IMR-90 (cell line): Measurements from ENCODE around the gene PIN1. TPM values are rescaled to one million over a fixed set of nuclear protein-coding genes. Genes with fewer than 3 reads are reported as not detected.

Source experiments
- ATAC-seq: fragments of 200-7000 bp; cut with Tn5 transposase; 2 replicates; pipeline ENCODE4 v1.9.1; 2020; ENCODE audit warnings: low read depth, mild to moderate bottlenecking, moderate library complexity
- BruUV-seq: library from RNA; stranded (reverse); fragments of 400-500 nt; replicated peaks from 2 replicates; lab custom pipeline; 2021; lab: Mats Ljungman, UMichigan
- CTCF ChIA-PET: fragments of 300-600 bp; formaldehyde crosslinking; extraction: SDS; loops from one replicate; lab custom pipeline; 2021; ENCODE audit warnings: antibody characterized with exemption; lab: Yijun Ruan, JAX
- POLR2A ChIA-PET: fragments of 300-600 bp; sonication (Branson Sonifier 250); formaldehyde crosslinking; loops from one replicate; lab custom pipeline; 2022; ENCODE audit warnings: antibody characterized with exemption; ENCODE audit not compliant: unreplicated experiment; lab: Charles Lee
- DNase-seq: peaks from one replicate; pipeline ENCODE4 v3.0.0; 2013
- H2AFZ ChIP-seq: replicated peaks from 2 replicates; pipeline ENCODE3; 2013; ENCODE audit warnings: low read length, mild to moderate bottlenecking; ENCODE audit not compliant: poor library complexity
- H2AK5ac ChIP-seq: 2 replicates; pipeline ENCODE4 v1.6.1; 2013; ENCODE audit warnings: low read depth, low read length, inconsistent platforms
- H2AK9ac ChIP-seq: replicated peaks from 2 replicates; pipeline ENCODE3; 2013; ENCODE audit warnings: mild to moderate bottlenecking, low read depth, low read length, moderate library complexity; ENCODE audit not compliant: poor library complexity
- H2BK120ac ChIP-seq: 2 replicates; pipeline ENCODE4 v1.6.1; 2013; ENCODE audit warnings: low read depth, low read length, inconsistent platforms
- H2BK15ac ChIP-seq: 3 replicates; pipeline ENCODE4 v1.6.1; 2013; ENCODE audit warnings: low read depth, low read length, inconsistent platforms
- H2BK20ac ChIP-seq: 2 replicates; pipeline ENCODE4 v1.6.1; 2013; ENCODE audit warnings: low read depth, mild to moderate bottlenecking, inconsistent platforms, low read length, moderate library complexity
- H2BK5ac ChIP-seq: 2 replicates; pipeline ENCODE4 v1.6.1; 2013; ENCODE audit warnings: mild to moderate bottlenecking, low read depth, low read length, inconsistent platforms; ENCODE audit not compliant: poor library complexity, severe bottlenecking
- H3K14ac ChIP-seq: replicated peaks from 2 replicates; pipeline ENCODE4 v1.6.1; 2013; ENCODE audit warnings: low read depth, low read length, inconsistent platforms
- H3K18ac ChIP-seq: 2 replicates; pipeline ENCODE4 v1.6.1; 2013; ENCODE audit warnings: low read depth, low read length, control low read depth
- H3K23ac ChIP-seq: 2 replicates; pipeline ENCODE4 v1.6.1; 2013; ENCODE audit warnings: low read depth, low read length, inconsistent platforms
- H3K27ac ChIP-seq: 2 replicates; pipeline ENCODE4 v1.5.1; 2013; ENCODE audit warnings: mild to moderate bottlenecking, control low read depth, low read length; ENCODE audit not compliant: insufficient read depth
- H3K27me3 ChIP-seq: 2 replicates; pipeline ENCODE4 v1.6.1; 2013; ENCODE audit warnings: low read length; ENCODE audit not compliant: control insufficient read depth, insufficient read depth
- H3K36me3 ChIP-seq: 2 replicates; pipeline ENCODE4 v1.6.1; 2013; ENCODE audit warnings: low read length, mixed read lengths; ENCODE audit not compliant: control insufficient read depth, insufficient read depth
- H3K4ac ChIP-seq: 2 replicates; pipeline ENCODE4 v1.6.1; 2013; ENCODE audit warnings: low read depth, low read length, inconsistent platforms
- H3K4me1 ChIP-seq: 2 replicates; pipeline ENCODE4 v1.6.1; 2013; ENCODE audit warnings: low read length, mixed read lengths; ENCODE audit not compliant: control insufficient read depth, insufficient read depth
- H3K4me2 ChIP-seq: 2 replicates; pipeline ENCODE4 v1.6.1; 2013; ENCODE audit warnings: low read depth, mild to moderate bottlenecking, control low read depth, low read length, moderate library complexity
- H3K4me3 ChIP-seq: 2 replicates; pipeline ENCODE4 v1.5.1; 2013; ENCODE audit warnings: low read depth, mild to moderate bottlenecking, control low read depth, low read length, moderate library complexity; ENCODE audit not compliant: insufficient read depth
- H3K56ac ChIP-seq: 2 replicates; pipeline ENCODE4 v1.6.1; 2013; ENCODE audit warnings: low read length, inconsistent platforms; ENCODE audit not compliant: insufficient read depth; ENCODE audit errors: extremely low read depth
- H3K79me1 ChIP-seq, 2 experiments: 2 replicates each; pipeline ENCODE4 v1.6.1; 2013; ENCODE audit warnings: low read length in 2 of 2, inconsistent platforms in 1 of 2, low read depth in 1 of 2
- H3K9ac ChIP-seq: 2 replicates; pipeline ENCODE4 v1.6.1; 2013; ENCODE audit warnings: low read depth, low read length, control low read depth
- H3K9me1 ChIP-seq: 2 replicates; pipeline ENCODE4 v1.6.1; 2013; ENCODE audit warnings: low read length, inconsistent platforms; ENCODE audit not compliant: insufficient read depth
- H3K9me3 ChIP-seq: 2 replicates; pipeline ENCODE4 v1.6.1; 2013; ENCODE audit warnings: low read length; ENCODE audit not compliant: control insufficient read depth, insufficient read depth
- H4K20me1 ChIP-seq: 2 replicates; pipeline ENCODE4 v1.6.1; 2013; ENCODE audit warnings: low read length, inconsistent platforms; ENCODE audit not compliant: insufficient read depth
- H4K5ac ChIP-seq: 2 replicates; pipeline ENCODE4 v1.6.1; 2013; ENCODE audit warnings: mild to moderate bottlenecking, low read depth, low read length, control low read depth
- H4K8ac ChIP-seq, 2 experiments: 2 replicates each; pipeline ENCODE4 v1.6.1; 2013; ENCODE audit warnings: low read depth in 2 of 2, low read length in 2 of 2, control low read depth in 1 of 2, inconsistent platforms in 1 of 2
- H4K91ac ChIP-seq: 2 replicates; pipeline ENCODE4 v1.6.1; 2013; ENCODE audit warnings: low read depth, low read length, inconsistent platforms; ENCODE audit not compliant: insufficient read depth
- BHLHE40 ChIP-seq: fragments of 150-350 bp; IDR thresholded peaks from 2 replicates; pipeline ENCODE4 v1.6.1; 2016; ENCODE audit warnings: mild to moderate bottlenecking, low read depth, low read length
- CEBPB ChIP-seq: IDR thresholded peaks from 2 replicates; pipeline ENCODE4 v1.6.1; 2012; ENCODE audit warnings: low read depth, low read length, improper control_type of control experiment
- FOS ChIP-seq: fragments of 150-350 bp; IDR thresholded peaks from 2 replicates; pipeline ENCODE4 v1.6.1; 2016; ENCODE audit warnings: low read depth, low read length
- MAFK ChIP-seq: IDR thresholded peaks from 2 replicates; pipeline ENCODE4 v1.6.1; 2012; ENCODE audit warnings: low read depth, low read length, improper control_type of control experiment
- MAZ ChIP-seq: IDR thresholded peaks from 2 replicates; pipeline ENCODE4 v1.6.1; 2012; ENCODE audit warnings: low read depth, mild to moderate bottlenecking, low read length, improper control_type of control experiment, moderate library complexity, borderline replicate concordance
- MXI1 ChIP-seq: IDR thresholded peaks from 2 replicates; pipeline ENCODE4 v1.6.1; 2012; ENCODE audit warnings: low read depth, mild to moderate bottlenecking, low read length, moderate library complexity, borderline replicate concordance
- NFE2L2 ChIP-seq: fragments of 150-350 bp; IDR thresholded peaks from 2 replicates; pipeline ENCODE4 v1.6.1; 2016; ENCODE audit warnings: low read depth, mild to moderate bottlenecking, low read length
- RAD21 ChIP-seq: IDR thresholded peaks from 2 replicates; pipeline ENCODE4 v1.6.1; 2012; ENCODE audit warnings: low read length, improper control_type of control experiment
- RCOR1 ChIP-seq: IDR thresholded peaks from 2 replicates; pipeline ENCODE4 v1.6.1; 2012; ENCODE audit warnings: mild to moderate bottlenecking, low read length, improper control_type of control experiment; ENCODE audit not compliant: insufficient replicate concordance
- USF2 ChIP-seq: fragments of 150-350 bp; IDR thresholded peaks from 2 replicates; pipeline ENCODE4 v1.6.1; 2017; ENCODE audit warnings: mild to moderate bottlenecking, antibody characterized with exemption, low read length, low read depth
- WGBS, 2 experiments: methylation state at CpG; one replicate each; pipeline versions ENCODE4 v1.1.5 to v1.1.7; 2013; ENCODE audit warnings: missing lambda C conversion rate in 2 of 2; ENCODE audit not compliant: insufficient read length in 1 of 2; ENCODE audit errors: extremely low coverage in 2 of 2; 5-methylcytosine and 5-hydroxymethylcytosine counted together
- dilution Hi-C: fragments of 300-500 bp; cut with HindIII; formaldehyde crosslinking; loops from one replicate; pipeline ENCODE4 v1.14.3; 2018; ENCODE audit warnings: low sequenced_read_pairs; ENCODE audit not compliant: unreplicated experiment
- in situ Hi-C: fragments of 300-500 bp; cut with MboI; formaldehyde crosslinking; loops from 3 replicates; pipeline ENCODE4 v1.14.3; 2019; ENCODE audit warnings: low sequenced_read_pairs, inconsistent platforms, mixed read lengths
- intact Hi-C: fragments of 100-400 bp; cut with micrococcal nuclease; formaldehyde crosslinking; loops from 2 replicates; pipeline ENCODE4 v1.10.0; 2022
- polyA plus RNA-seq, 3 experiments: library from polyadenylated mRNA; depleted of rRNA; stranded (reverse); fragments of >200 nt; gene quantifications; 2 replicates each; pipeline ENCODE4 v1.2.3, GENCODE V29; 2012; ENCODE audit warnings: low replicate concordance in 1 of 3
- total RNA-seq: library from RNA; depleted of rRNA; stranded (reverse); fragments of >200 nt; gene quantifications from 2 replicates; pipeline ENCODE4 v1.2.3, GENCODE V29; 2012
- TF ChIP-seq, protein P1 (sequence below): conservative IDR thresholded peaks from 2 replicates; pipeline ENCODE4 v1.5.1; 2012; ENCODE audit warnings: mild to moderate bottlenecking, low read depth, low read length, improper control_type of control experiment

Gene PIN1
- total and polyA plus RNA-seq, 2 of the 4 experiments (the other 2 are of a cell fraction): 76.0 to 105 TPM

DNA sequence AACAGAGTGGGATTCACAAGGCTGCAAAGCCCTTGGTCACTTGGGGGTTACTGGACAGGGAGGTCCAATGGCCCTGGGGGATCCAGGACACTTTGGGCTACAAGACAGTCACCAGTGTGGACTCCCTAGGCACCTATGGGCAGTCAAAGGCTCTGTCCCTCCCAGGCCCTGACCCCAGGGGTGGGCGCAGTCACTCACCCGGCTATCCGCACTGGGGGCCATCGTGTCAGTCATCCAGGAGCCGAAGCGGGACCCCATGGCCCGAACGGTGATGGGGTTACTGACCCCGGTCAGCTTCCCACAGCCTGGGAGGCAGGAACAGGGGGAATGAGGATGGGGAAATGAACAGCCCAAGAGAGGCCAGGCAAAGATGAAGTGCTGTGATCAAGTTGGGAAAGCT lies 21.5 kb downstream of the PIN1 start:
- Histone ChIP-seq H3K14ac (no peak overlapping the region), H4K91ac (no peak overlapping the region), H3K27me3 (no peaks in the 10 kb centered on the region), H3K9ac (no peak overlapping the region), H3K4me1 (no peaks in the 10 kb centered on the region), H3K4me3 (no peak overlapping the region), H3K9me1 (0 out of 2 replicates have a peak, but pooled peaks cover 3% of the 10 kb centered on the region), H2AK9ac (no peak overlapping the region), H3K18ac (no peak overlapping the region), H2AFZ (no peak overlapping the region), H2AK5ac (no peak overlapping the region), H4K8ac (no peak overlapping the region), H3K56ac (no peak overlapping the region), H4K20me1 (no peaks in the 10 kb centered on the region), H3K4me2 (no peak overlapping the region), H3K9me3 (no peaks in the 10 kb centered on the region), H2BK120ac (no peak overlapping the region), H2BK5ac (no peak overlapping the region), H3K36me3 (peaks cover 5% of the 10 kb centered on the region; the same call in 1 of the 2 replicates), H3K79me1 (peaks cover 6 to 8% of the 10 kb centered on the region in 2 experiments; a peak in 3 of 4 replicates), H2BK20ac (no peak overlapping the region), H4K5ac (no peak overlapping the region), H3K27ac (no peak overlapping the region), H3K4ac (no peak overlapping the region), H3K23ac (no peak overlapping the region), H2BK15ac (no peak overlapping the region)
- DNase-seq: no peak
- ChIA-PET CTCF (no interaction called here), POLR2A (no interaction called here)
- TF ChIP-seq BHLHE40 (no peak), RAD21 (no peak), FOS (no peak), MXI1 (no peak), NFE2L2 (no peak), MAFK (no peak), USF2 (no peak), CEBPB (no peak), MAZ (no peak), RCOR1 (no peak)
- TF ChIP-seq, protein P1, sequence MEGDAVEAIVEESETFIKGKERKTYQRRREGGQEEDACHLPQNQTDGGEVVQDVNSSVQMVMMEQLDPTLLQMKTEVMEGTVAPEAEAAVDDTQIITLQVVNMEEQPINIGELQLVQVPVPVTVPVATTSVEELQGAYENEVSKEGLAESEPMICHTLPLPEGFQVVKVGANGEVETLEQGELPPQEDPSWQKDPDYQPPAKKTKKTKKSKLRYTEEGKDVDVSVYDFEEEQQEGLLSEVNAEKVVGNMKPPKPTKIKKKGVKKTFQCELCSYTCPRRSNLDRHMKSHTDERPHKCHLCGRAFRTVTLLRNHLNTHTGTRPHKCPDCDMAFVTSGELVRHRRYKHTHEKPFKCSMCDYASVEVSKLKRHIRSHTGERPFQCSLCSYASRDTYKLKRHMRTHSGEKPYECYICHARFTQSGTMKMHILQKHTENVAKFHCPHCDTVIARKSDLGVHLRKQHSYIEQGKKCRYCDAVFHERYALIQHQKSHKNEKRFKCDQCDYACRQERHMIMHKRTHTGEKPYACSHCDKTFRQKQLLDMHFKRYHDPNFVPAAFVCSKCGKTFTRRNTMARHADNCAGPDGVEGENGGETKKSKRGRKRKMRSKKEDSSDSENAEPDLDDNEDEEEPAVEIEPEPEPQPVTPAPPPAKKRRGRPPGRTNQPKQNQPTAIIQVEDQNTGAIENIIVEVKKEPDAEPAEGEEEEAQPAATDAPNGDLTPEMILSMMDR: no peak
- no TSS peak for BruUV-seq
- WGBS, 2 experiments: 96% methylated on average over 8 of the region's 9 CpGs; no CpG with 5 or more reads in 1 of the 2 experiments
- in situ Hi-C loops: no loop called here
- dilution Hi-C loops: no loop called here
- intact Hi-C loops: no loop called here
- no peak for ATAC-seq
